ENCODE results near the gene HTT. TPM values are rescaled to one million over a fixed set of nuclear protein-coding genes. Genes with fewer than 3 reads are reported as not detected.

HTT gene
- total RNA-seq, 1 experiment from 2014 or later, result 37.4 TPM

GRCh38 chr4:3253808-3254207, 179.3 kb downstream of the HTT start:
- Histone ChIP-seq H3K27me3 (ENCODE audit: insufficient read depth, low read length) (no peaks in the 10 kb centered on the region), H3K9ac (ENCODE audit: low read length) (no peak overlapping the region), H3K79me2 (ENCODE audit: insufficient read depth, low read length) (no peaks in the 10 kb centered on the region), H3K4me3 (replicated peaks in 1 of 2; ENCODE audit: low read depth in 1 of 2, low read length in 2 of 2) (no peak overlapping the region), H3K36me3 (ENCODE audit: control insufficient read depth in 1 of 2, insufficient read depth in 2 of 2, low read length in 2 of 2) (no peaks in the 10 kb centered on the region), H3K4me2 (ENCODE audit: low read length) (no peak overlapping the region), H4K20me1 (ENCODE audit: insufficient read depth) (no peaks in the 10 kb centered on the region), H2AFZ (ENCODE audit: low read depth, low read length, poor library complexity, severe bottlenecking) (no peak overlapping the region), H3K4me1 (ENCODE audit: control insufficient read depth in 1 of 2, insufficient read depth in 2 of 2, low read length in 2 of 2) (no peaks in the 10 kb centered on the region), H3K9me3 (ENCODE audit: control insufficient read depth in 1 of 2, insufficient read depth in 1 of 2, low read depth in 1 of 2, low read length in 2 of 2) (no peaks in the 10 kb centered on the region), H3K27ac (ENCODE audit: low read depth, low read length) (no peak overlapping the region), H3K9me2 (ENCODE audit: insufficient read depth) (no peaks in the 10 kb centered on the region)
- intact Hi-C loops (cut with micrococcal nuclease), result no loop called here
- ATAC-seq, result no peak
- ChIA-PET POLR2A (no interaction called here), RAD21 (ENCODE audit: low non-redundant PET in 1 of 2, low total read pairs in 2 of 2, uncharacterized antibody in 2 of 2, unreplicated experiment in 2 of 2) (no interaction called here), CTCF (no interaction called here)
- no peak for DNase-seq (ENCODE audit: low read depth, low spot score)
- no TSS peak for BruUV-seq (replicated peaks)
- TF ChIP-seq EGR1 (IDR thresholded peaks at IDR 0.05; ENCODE audit: low read depth) (no peak), YY1 (IDR thresholded peaks at IDR 0.05; ENCODE audit: extremely low read depth, insufficient replicate concordance, low read depth, low read length) (no peak), REST (IDR thresholded peaks at IDR 0.05; ENCODE audit: low read depth) (no peak), MAX (IDR thresholded peaks at IDR 0.05) (no peak), TCF7L2 (IDR thresholded peaks at IDR 0.05; ENCODE audit: borderline replicate concordance, extremely low read depth, insufficient read depth, insufficient read length) (no peak), POLR2AphosphoS5 (IDR thresholded peaks at IDR 0.05; ENCODE audit: low read depth, low read length) (no peak), EZH2 (IDR thresholded peaks at IDR 0.05) (no peak), ATF3 (IDR thresholded peaks at IDR 0.05) (no peak), SRF (IDR thresholded peaks at IDR 0.05; ENCODE audit: low read depth) (no peak), SIN3A (IDR thresholded peaks at IDR 0.05; ENCODE audit: low read depth) (no peak), POLR2A (IDR thresholded peaks at IDR 0.05; ENCODE audit: borderline replicate concordance, extremely low read depth, insufficient read depth, insufficient read length) (no peak), SP1 (IDR thresholded peaks at IDR 0.05; ENCODE audit: low read depth) (no peak), EZH2phosphoT487 (IDR thresholded peaks at IDR 0.05; ENCODE audit: borderline replicate concordance) (no peak), ZFX (IDR thresholded peaks at IDR 0.05) (no peak)
